GM12878 (cell line): ENCODE data around the gene RAB40B.

ENCODE experiments used
- CEBPB ChIP-seq, 2 experiments: fragments of 150-350 bp in 1 of 2; IDR thresholded peaks; 2 replicates each; pipeline ENCODE4 v1.6.1; 2012 to 2014; ENCODE audit warnings: low read depth in 2 of 2, low read length in 2 of 2, borderline replicate concordance in 1 of 2, inconsistent platforms in 1 of 2
- EZH2 ChIP-seq: IDR thresholded peaks from 2 replicates; pipeline ENCODE4 v1.6.1; 2012; ENCODE audit warnings: low read depth, mild to moderate bottlenecking, control low read depth, inconsistent platforms, low read length, borderline replicate concordance; ENCODE audit not compliant: control insufficient read depth
- KAT2A ChIP-seq: conservative IDR thresholded peaks from 2 replicates; pipeline ENCODE4 v1.6.1; 2011; ENCODE audit warnings: low read depth, low read length; ENCODE audit not compliant: control insufficient read depth
- KDM1A ChIP-seq: fragments of 200-600 bp; sonication (generic); IDR thresholded peaks from 2 replicates; pipeline ENCODE4 v1.6.1; 2016; ENCODE audit warnings: borderline replicate concordance
- MXI1 ChIP-seq: fragments of 150-350 bp; IDR thresholded peaks from 2 replicates; pipeline ENCODE4 v1.6.1; 2011; ENCODE audit warnings: low read depth, mild to moderate bottlenecking, inconsistent platforms, low read length, improper control_type of control experiment
- MYB ChIP-seq: fragments of 150-350 bp; IDR thresholded peaks from 2 replicates; pipeline ENCODE4 v1.6.1; 2014; ENCODE audit warnings: mild to moderate bottlenecking, low read depth, low read length, borderline replicate concordance
- NFYB ChIP-seq: IDR thresholded peaks from 2 replicates; pipeline ENCODE4 v1.6.1; 2011; ENCODE audit warnings: low read depth, mild to moderate bottlenecking, low read length, improper control_type of control experiment, moderate library complexity; ENCODE audit not compliant: insufficient read depth
- SIN3A ChIP-seq: IDR thresholded peaks from 2 replicates; pipeline ENCODE4 v1.6.1; 2012; ENCODE audit warnings: low read depth, low read length, improper control_type of control experiment
- TAF1 ChIP-seq: IDR thresholded peaks from 2 replicates; pipeline ENCODE4 v1.6.1; 2011; ENCODE audit warnings: mild to moderate bottlenecking, low read depth, low read length, borderline replicate concordance
- ZNF384 ChIP-seq: IDR thresholded peaks from 2 replicates; pipeline ENCODE4 v1.6.1; 2012; ENCODE audit warnings: low read depth, mild to moderate bottlenecking, low read length, improper control_type of control experiment, borderline replicate concordance
- TF ChIP-seq, protein P1 (sequence below), 3 experiments: IDR thresholded peaks in 2 of 3; conservative IDR thresholded peaks in 1 of 3; 2 replicates each; pipeline ENCODE4 v1.5.1; 2011; ENCODE audit warnings: low read depth in 3 of 3, low read length in 3 of 3, mild to moderate bottlenecking in 3 of 3, control low read depth in 2 of 3, moderate library complexity in 2 of 3, inconsistent platforms in 1 of 3, mixed read lengths in 1 of 3; ENCODE audit not compliant: control insufficient read depth in 2 of 3, insufficient read depth in 1 of 3; ENCODE audit errors: extremely low read depth in 1 of 3
- TF ChIP-seq, protein P2 (sequence below): fragments of 450-650 bp; IDR thresholded peaks from 2 replicates; pipeline ENCODE4 v1.6.1; 2016; ENCODE audit warnings: mild to moderate bottlenecking, moderate library complexity, borderline replicate concordance
- TF ChIP-seq, protein P3 (sequence below): IDR thresholded peaks from 2 replicates; pipeline ENCODE4 v1.6.1; 2011; ENCODE audit warnings: borderline replicate concordance, low read depth, mild to moderate bottlenecking, moderate library complexity, low read length; ENCODE audit not compliant: insufficient read depth, poor library complexity, severe bottlenecking

DNA sequence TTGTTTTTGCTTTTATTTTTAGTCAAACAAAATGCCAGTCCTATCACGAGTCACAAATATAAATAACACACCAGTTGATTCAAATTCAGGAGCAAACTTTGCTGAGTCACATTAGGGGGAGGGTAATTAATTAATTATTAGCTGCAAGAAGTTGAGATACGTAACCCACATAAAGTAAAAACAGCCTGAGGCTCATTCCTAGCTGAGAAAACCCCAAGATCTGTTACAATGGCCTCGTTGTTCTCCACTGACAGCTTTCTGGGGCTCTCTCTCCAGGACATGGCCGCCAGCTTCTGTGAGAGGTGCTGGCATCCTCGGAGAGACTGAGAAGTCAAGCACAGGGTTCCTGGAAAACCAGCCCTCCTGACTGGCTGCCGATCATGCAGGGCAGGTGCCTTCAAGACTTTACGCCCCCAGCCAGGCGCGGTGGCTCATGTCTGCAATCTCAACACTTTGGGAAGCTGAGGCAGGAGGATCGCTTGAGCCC is 11.1 kb downstream of the RAB40B start:
- TF ChIP-seq TAF1, result no peak
- TF ChIP-seq CEBPB (IDR thresholded peaks at IDR 0.05; ENCODE audit: borderline replicate concordance in 1 of 2, low read depth in 2 of 2, low read length in 2 of 2), result no peak
- no peak for TF ChIP-seq KAT2A
- TF ChIP-seq, protein P1, sequence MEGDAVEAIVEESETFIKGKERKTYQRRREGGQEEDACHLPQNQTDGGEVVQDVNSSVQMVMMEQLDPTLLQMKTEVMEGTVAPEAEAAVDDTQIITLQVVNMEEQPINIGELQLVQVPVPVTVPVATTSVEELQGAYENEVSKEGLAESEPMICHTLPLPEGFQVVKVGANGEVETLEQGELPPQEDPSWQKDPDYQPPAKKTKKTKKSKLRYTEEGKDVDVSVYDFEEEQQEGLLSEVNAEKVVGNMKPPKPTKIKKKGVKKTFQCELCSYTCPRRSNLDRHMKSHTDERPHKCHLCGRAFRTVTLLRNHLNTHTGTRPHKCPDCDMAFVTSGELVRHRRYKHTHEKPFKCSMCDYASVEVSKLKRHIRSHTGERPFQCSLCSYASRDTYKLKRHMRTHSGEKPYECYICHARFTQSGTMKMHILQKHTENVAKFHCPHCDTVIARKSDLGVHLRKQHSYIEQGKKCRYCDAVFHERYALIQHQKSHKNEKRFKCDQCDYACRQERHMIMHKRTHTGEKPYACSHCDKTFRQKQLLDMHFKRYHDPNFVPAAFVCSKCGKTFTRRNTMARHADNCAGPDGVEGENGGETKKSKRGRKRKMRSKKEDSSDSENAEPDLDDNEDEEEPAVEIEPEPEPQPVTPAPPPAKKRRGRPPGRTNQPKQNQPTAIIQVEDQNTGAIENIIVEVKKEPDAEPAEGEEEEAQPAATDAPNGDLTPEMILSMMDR (IDR thresholded peaks at IDR 0.05 in 2 of 3, conservative IDR thresholded peaks at IDR 0.05 in 1 of 3; ENCODE audit: control insufficient read depth in 2 of 3, extremely low read depth in 1 of 3, insufficient read depth in 1 of 3, low read depth in 3 of 3, low read length in 3 of 3), result no peak
- no peak for TF ChIP-seq EZH2
- TF ChIP-seq, protein P2, sequence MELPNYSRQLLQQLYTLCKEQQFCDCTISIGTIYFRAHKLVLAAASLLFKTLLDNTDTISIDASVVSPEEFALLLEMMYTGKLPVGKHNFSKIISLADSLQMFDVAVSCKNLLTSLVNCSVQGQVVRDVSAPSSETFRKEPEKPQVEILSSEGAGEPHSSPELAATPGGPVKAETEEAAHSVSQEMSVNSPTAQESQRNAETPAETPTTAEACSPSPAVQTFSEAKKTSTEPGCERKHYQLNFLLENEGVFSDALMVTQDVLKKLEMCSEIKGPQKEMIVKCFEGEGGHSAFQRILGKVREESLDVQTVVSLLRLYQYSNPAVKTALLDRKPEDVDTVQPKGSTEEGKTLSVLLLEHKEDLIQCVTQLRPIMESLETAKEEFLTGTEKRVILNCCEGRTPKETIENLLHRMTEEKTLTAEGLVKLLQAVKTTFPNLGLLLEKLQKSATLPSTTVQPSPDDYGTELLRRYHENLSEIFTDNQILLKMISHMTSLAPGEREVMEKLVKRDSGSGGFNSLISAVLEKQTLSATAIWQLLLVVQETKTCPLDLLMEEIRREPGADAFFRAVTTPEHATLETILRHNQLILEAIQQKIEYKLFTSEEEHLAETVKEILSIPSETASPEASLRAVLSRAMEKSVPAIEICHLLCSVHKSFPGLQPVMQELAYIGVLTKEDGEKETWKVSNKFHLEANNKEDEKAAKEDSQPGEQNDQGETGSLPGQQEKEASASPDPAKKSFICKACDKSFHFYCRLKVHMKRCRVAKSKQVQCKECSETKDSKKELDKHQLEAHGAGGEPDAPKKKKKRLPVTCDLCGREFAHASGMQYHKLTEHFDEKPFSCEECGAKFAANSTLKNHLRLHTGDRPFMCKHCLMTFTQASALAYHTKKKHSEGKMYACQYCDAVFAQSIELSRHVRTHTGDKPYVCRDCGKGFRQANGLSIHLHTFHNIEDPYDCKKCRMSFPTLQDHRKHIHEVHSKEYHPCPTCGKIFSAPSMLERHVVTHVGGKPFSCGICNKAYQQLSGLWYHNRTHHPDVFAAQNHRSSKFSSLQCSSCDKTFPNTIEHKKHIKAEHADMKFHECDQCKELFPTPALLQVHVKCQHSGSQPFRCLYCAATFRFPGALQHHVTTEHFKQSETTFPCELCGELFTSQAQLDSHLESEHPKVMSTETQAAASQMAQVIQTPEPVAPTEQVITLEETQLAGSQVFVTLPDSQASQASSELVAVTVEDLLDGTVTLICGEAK, result no peak
- no peak for TF ChIP-seq KDM1A
- TF ChIP-seq, protein P3, sequence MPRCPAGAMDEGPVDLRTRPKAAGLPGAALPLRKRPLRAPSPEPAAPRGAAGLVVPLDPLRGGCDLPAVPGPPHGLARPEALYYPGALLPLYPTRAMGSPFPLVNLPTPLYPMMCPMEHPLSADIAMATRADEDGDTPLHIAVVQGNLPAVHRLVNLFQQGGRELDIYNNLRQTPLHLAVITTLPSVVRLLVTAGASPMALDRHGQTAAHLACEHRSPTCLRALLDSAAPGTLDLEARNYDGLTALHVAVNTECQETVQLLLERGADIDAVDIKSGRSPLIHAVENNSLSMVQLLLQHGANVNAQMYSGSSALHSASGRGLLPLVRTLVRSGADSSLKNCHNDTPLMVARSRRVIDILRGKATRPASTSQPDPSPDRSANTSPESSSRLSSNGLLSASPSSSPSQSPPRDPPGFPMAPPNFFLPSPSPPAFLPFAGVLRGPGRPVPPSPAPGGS, result no peak
- TF ChIP-seq MXI1, result no peak
- TF ChIP-seq ZNF384, result no peak
- no peak for TF ChIP-seq NFYB
- TF ChIP-seq MYB, result no peak
- TF ChIP-seq SIN3A, result no peak
